Naive thymus-derived CD8-positive, alpha-beta T cell (primary cell): Measurements from ENCODE around the gene EXOC6. TPM values are rescaled to one million over a fixed set of nuclear protein-coding genes. Genes with fewer than 3 reads are reported as not detected.
A peak's percentile ranks its signal among the peaks of the same experiment; 100 is the strongest.

Source experiments
- ATAC-seq, 2 donors: fragments of 150-1000 bp; cut with Tn5 transposase in 1 of 2; sonication (Bioruptor Pico), chemical (Tn5 transposase) in 1 of 2; 1 replicate in 1 of 2; 2 replicates in 1 of 2; pipeline ENCODE4 v1.10.0; 2021; ENCODE audit warnings: mild to moderate bottlenecking in 2 of 2, moderate library complexity in 2 of 2
- POLR2A ChIA-PET: fragments of 350-600 bp; sonication (Branson Sonifier 250); formaldehyde crosslinking; loops from one replicate; lab custom pipeline; 2021; ENCODE audit warnings: antibody characterized with exemption; lab: Charles Lee
- DNase-seq, 10 donors: peaks; one replicate each; pipeline versions ENCODE4 v3.0.0 to v3.0.0-alpha.2; 2020 to 2022
- H3K27ac Mint-ChIP-seq, 10 donors: one replicate each; pipeline ENCODE4 v1.8.0; 2020 to 2022; ENCODE audit warnings: mild to moderate bottlenecking in 10 of 10, mixed read lengths in 10 of 10, moderate library complexity in 4 of 10, inconsistent platforms in 1 of 10
- H3K27me3 Mint-ChIP-seq, 5 donors: one replicate each; pipeline ENCODE4 v1.8.0; 2021 to 2022; ENCODE audit warnings: mixed read lengths in 5 of 5
- H3K36me3 Mint-ChIP-seq, 3 donors: one replicate each; pipeline ENCODE4 v1.8.0; 2020 to 2022; ENCODE audit warnings: mixed read lengths in 3 of 3, mild to moderate bottlenecking in 2 of 3, inconsistent platforms in 1 of 3
- H3K4me1 Mint-ChIP-seq, 4 donors: one replicate each; pipeline ENCODE4 v1.8.0; 2021 to 2022; ENCODE audit warnings: mixed read lengths in 4 of 4
- H3K4me3 Mint-ChIP-seq, 10 donors: one replicate each; pipeline ENCODE4 v1.8.0; 2020 to 2022; ENCODE audit warnings: mild to moderate bottlenecking in 10 of 10, mixed read lengths in 10 of 10, moderate library complexity in 6 of 10, inconsistent platforms in 1 of 10
- H3K9me3 Mint-ChIP-seq, 9 donors: one replicate each; pipeline ENCODE4 v1.8.0; 2020 to 2022; ENCODE audit warnings: mixed read lengths in 9 of 9, mild to moderate bottlenecking in 3 of 9, inconsistent platforms in 1 of 9, moderate library complexity in 1 of 9
- polyA plus RNA-seq, 3 donors: library from polyadenylated mRNA; unstranded; fragments of 300-500 nt; fragmentation: Illumina TruSeq; gene quantifications; one replicate each; pipeline ENCODE4 v1.2.3, GENCODE V29; 2021
- total RNA-seq, 8 experiments: library from RNA in 2 of 8; stranded (reverse) in 2 of 8; gene quantifications; one replicate each; pipeline ENCODE4 v1.2.3 and lab custom pipeline; 2021 to 2026

Gene EXOC6
- total and polyA plus RNA-seq, 5 experiments from 2014 or later: 5.5 to 12.3 (median 6.5) TPM

DNA sequence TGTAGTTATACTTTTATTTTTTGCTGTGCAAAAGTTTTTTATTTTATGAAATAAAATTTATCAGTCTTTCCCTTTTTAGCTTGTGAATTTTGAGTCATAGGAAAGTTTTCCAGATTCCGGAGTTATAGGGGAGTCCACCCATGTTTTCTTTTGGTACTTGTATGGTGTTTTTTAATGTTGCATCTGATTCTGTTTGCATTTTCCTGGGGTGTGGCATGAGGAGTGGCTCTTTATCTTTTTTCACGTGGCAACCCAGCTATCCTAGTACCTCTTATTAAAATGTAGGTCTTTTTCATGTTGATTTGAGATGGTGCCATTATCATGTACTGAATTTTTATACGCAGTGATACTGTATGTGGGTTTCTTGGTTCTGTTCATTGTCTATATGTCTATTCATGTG lies 19.7 kb downstream of the EXOC6 start:
- POLR2A ChIA-PET: interaction anchor here (0.7 kb wide), 2 partner anchors 128 to 317 kb away, joined by 6 read pairs; no protein-coding TSS in a partner anchor
- peaks cover 3 to 23% (median 10%) of the 10 kb centered on the region in 4 donors for H3K4me1 Mint-ChIP-seq
- no peak for ATAC-seq
- no peaks in the 10 kb centered on the region for H3K9me3 Mint-ChIP-seq
- H3K27ac Mint-ChIP-seq: peak overlapping the region in 2 of 10 donors; percentile 6 to 15
- no peak for DNase-seq
- no peak overlapping the region for H3K4me3 Mint-ChIP-seq
- H3K36me3 Mint-ChIP-seq: peaks cover 0 to 2% (median 0%) of the 10 kb centered on the region in 3 donors
- no peaks in the 10 kb centered on the region for H3K27me3 Mint-ChIP-seq

- POLR2A ChIA-PET: interaction anchor here (0.7 kb wide), 2 partner anchors 129 to 318 kb away, joined by 6 read pairs; no protein-coding TSS in a partner anchor
- peaks cover 5 to 28% (median 13%) of the 10 kb centered on the region in 4 donors for H3K4me1 Mint-ChIP-seq
- ATAC-seq: no peak
- H3K9me3 Mint-ChIP-seq: no peaks in the 10 kb centered on the region
- no peak overlapping the region for H3K4me3 Mint-ChIP-seq
- DNase-seq: no peak
- H3K36me3 Mint-ChIP-seq: no peaks in the 10 kb centered on the region
- H3K27me3 Mint-ChIP-seq: no peaks in the 10 kb centered on the region
- H3K27ac Mint-ChIP-seq: peak overlapping the region in 3 of 10 donors; percentile 6 to 25 (median 22)
These were observed 20.2 kb downstream of the EXOC6 start for GRCh38 chr10:92868557-92868956.

GRCh38 chr10:92873029-92873428 lies 24.7 kb downstream of the EXOC6 start:
- POLR2A ChIA-PET: no interaction called here
- DNase-seq (no peak), ATAC-seq (no peak)
- Mint-ChIP-seq H3K27me3 (no peaks in the 10 kb centered on the region), H3K9me3 (no peaks in the 10 kb centered on the region), H3K36me3 (no peaks in the 10 kb centered on the region), H3K4me3 (no peak overlapping the region), H3K4me1 (peaks cover 12 to 51% (median 34%) of the 10 kb centered on the region in 4 donors), H3K27ac (no peak overlapping the region)

- no peaks in the 10 kb centered on the region for H3K9me3 Mint-ChIP-seq
- peaks cover 0 to 2% (median 0%) of the 10 kb centered on the region in 3 donors for H3K36me3 Mint-ChIP-seq
- no peak for ATAC-seq
- peak overlapping the region in 7 of 10 donors; percentile 2 to 49 (median 32) for H3K4me3 Mint-ChIP-seq
- peak overlapping the region in 4 of 10 donors; percentile 6 to 69 (median 42) for H3K27ac Mint-ChIP-seq
- POLR2A ChIA-PET: interaction anchor here (1.8 kb wide), 1 partner anchor 28 kb away, joined by 11 read pairs; the partner anchor contains the start of gene EXOC6
- peaks cover 16 to 56% (median 36%) of the 10 kb centered on the region in 4 donors for H3K4me1 Mint-ChIP-seq
- no peaks in the 10 kb centered on the region for H3K27me3 Mint-ChIP-seq
- DNase-seq: no peak
These were observed 28.3 kb downstream of the EXOC6 start for GRCh38 chr10:92876509-92877036.

DNA sequence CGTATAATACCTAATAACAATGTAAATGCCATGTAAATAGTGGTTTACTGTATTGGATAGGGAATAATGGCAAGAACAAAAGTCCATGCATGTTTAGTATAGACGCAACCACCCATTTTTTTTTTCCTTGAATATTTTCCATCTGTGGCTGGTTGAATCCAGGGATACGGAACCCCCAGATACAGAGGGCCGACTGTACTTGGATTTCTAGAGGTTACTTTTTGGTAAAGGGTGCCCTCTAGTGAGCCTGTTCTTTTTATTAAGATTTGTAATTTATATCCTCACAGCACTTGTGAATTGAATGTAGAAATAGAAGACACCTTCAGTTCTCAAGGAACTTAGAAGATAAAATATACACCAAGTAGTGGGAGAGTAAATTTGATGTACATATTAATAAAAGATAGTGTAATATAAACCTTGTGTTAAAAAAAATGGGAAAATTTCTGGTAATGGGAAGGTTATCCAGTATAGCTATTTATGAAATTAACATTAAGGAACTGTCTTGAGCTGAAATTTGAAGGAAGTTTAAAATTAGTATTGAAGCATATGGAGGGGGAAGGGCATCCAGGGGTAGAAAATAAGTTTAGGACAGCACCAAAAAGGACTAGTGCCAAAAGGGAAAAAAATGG lies 32.0 kb downstream of the EXOC6 start:
- Mint-ChIP-seq H3K36me3 (peaks cover 0 to 2% (median 0%) of the 10 kb centered on the region in 3 donors), H3K4me3 (no peak overlapping the region), H3K4me1 (peaks cover 12 to 34% (median 22%) of the 10 kb centered on the region in 4 donors), H3K27me3 (no peaks in the 10 kb centered on the region), H3K27ac (no peak overlapping the region), H3K9me3 (no peaks in the 10 kb centered on the region)
- ATAC-seq (peak in 1 of 2 donors; percentile 59), DNase-seq (peak in 3 of 10 donors; percentile 18 to 34 (median 34))
- POLR2A ChIA-PET: no interaction called here

GRCh38 chr10:92880917-92881316 lies 32.6 kb downstream of the EXOC6 start:
- Mint-ChIP-seq H3K4me1 (peaks cover 12 to 34% (median 22%) of the 10 kb centered on the region in 4 donors), H3K4me3 (no peak overlapping the region), H3K27me3 (no peaks in the 10 kb centered on the region), H3K27ac (no peak overlapping the region), H3K36me3 (peaks cover 0 to 2% (median 0%) of the 10 kb centered on the region in 3 donors), H3K9me3 (no peaks in the 10 kb centered on the region)
- DNase-seq: no peak
- no peak for ATAC-seq
- POLR2A ChIA-PET: no interaction called here

- peaks cover 0 to 2% (median 0%) of the 10 kb centered on the region in 3 donors for H3K36me3 Mint-ChIP-seq
- H3K9me3 Mint-ChIP-seq: no peaks in the 10 kb centered on the region
- no peak overlapping the region for H3K27ac Mint-ChIP-seq
- POLR2A ChIA-PET: interaction anchor here (0.7 kb wide), 1 partner anchor 39 kb away, joined by 3 read pairs; no protein-coding TSS in a partner anchor
- no peak overlapping the region for H3K4me3 Mint-ChIP-seq
- ATAC-seq (no peak), DNase-seq (no peak)
- H3K27me3 Mint-ChIP-seq: no peaks in the 10 kb centered on the region
- peaks cover 3 to 6% (median 5%) of the 10 kb centered on the region in 4 donors for H3K4me1 Mint-ChIP-seq
These were observed 38.1 kb downstream of the EXOC6 start for GRCh38 chr10:92886334-92886961.

DNA sequence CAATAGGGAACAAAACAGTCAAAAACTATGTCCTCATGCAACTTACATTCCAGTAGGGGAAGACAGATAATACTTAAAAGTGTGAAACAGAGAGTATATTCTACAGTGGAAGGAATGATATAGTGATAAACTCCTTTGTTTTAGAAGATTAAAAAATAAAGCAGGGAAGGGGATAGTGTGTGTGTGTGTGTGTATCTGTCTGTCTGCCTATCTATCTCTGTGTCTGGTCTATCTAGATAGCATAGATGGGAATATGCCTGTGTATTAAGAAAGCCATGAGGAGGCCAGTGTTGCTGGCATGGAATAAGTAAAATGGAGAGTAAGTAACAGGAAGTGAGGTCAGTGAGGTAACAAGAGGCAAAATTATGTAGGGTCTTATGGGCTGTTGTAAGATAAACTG lies 42.2 kb downstream of the EXOC6 start:
- Mint-ChIP-seq H3K9me3 (no peaks in the 10 kb centered on the region), H3K36me3 (peaks cover 0 to 5% (median 0%) of the 10 kb centered on the region in 3 donors), H3K4me3 (no peak overlapping the region), H3K27me3 (no peaks in the 10 kb centered on the region), H3K4me1 (peaks cover 8 to 22% (median 13%) of the 10 kb centered on the region in 4 donors), H3K27ac (no peak overlapping the region)
- no peak for DNase-seq
- POLR2A ChIA-PET: no interaction called here
- ATAC-seq: no peak

DNA sequence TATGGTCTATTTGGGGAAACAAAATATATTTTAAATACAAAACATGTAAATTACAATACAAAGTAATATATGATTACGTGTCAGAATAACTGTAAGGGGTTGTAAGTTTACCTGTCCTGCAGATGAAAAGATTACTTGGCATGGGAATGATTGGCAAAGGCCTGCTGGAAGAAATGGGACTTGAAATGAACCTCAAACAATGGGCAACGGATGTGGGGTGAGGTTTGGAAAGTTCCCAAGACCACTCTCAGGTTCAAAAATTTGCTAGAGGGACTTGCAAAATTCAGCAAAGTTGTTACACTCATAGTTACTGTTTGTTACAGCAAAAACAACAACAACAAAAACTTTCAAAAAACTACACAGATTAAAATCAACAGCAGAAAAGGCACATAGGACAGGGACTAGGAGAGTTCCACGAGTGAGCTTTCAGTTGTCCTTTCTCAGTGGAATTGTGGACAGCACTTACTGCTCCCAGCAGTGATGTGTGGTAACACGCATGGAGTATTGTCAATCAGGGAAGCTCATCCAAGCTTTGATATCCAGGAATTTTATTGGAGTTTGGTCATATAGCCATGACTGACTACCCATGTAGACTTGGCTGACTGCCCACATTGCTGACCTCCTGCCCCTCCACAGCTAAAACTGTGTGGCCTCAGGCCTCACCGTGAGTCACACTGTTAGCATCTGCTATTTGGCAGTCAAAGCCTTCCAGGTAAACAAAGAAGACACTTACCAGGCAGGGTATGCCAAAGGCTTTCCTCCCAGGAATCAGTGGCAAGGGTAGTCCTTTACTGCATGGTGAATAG lies 43.8 kb downstream of the EXOC6 start:
- Mint-ChIP-seq H3K4me1 (peaks cover 6 to 17% (median 9%) of the 10 kb centered on the region in 4 donors), H3K27me3 (no peaks in the 10 kb centered on the region), H3K4me3 (no peak overlapping the region), H3K27ac (no peak overlapping the region), H3K36me3 (peaks cover 0 to 7% (median 2%) of the 10 kb centered on the region in 3 donors), H3K9me3 (no peaks in the 10 kb centered on the region)
- DNase-seq (no peak), ATAC-seq (no peak)
- POLR2A ChIA-PET: no interaction called here

DNA sequence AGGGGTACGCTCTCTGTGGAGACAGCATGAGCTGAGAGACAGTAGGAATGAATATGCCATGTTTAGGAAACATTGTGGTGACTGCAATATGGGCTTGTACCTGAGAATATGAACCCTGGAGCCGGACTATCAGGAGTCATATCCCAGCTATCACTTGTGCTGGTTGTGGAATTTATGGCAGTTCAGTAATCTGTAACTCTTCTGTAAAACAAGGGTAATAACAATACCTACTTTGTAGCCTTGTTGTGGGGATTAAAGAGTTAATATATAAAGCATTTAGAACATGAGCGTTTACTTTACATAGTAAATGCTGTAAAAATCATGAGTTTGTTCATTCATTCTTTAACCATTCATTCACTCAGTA lies 44.4 kb downstream of the EXOC6 start:
- no peaks in the 10 kb centered on the region for H3K9me3 Mint-ChIP-seq
- POLR2A ChIA-PET: no interaction called here

DNA sequence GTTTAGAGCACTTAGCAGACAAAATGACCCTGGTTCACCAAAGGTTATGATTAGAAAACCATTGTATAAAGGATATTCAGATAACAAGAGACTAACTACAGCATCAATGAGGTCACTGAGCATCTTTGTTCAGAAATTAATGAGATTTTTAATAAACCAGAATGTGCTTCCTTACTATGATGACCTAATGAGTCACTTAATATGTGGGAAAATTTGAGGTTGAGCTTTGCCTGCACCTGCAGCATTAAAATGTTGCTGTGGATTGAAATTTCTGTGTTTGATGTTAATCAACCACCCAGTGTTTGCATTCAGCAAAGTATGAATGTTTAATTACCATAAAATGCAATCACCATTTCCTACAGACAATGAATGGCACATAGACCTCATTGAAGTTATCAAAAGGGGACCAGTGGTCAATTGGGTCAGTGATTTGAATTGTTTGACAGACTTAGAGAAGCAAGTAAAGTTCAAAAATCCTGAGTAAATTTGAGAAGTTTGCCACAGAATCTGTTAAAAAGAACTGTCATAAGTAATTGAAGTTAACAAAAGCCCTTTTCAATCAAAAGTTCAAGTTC lies 45.8 kb downstream of the EXOC6 start:
- POLR2A ChIA-PET: no interaction called here
- DNase-seq (no peak), ATAC-seq (no peak)
- Mint-ChIP-seq H3K4me1 (peaks cover 5 to 17% (median 8%) of the 10 kb centered on the region in 4 donors), H3K4me3 (no peak overlapping the region), H3K27ac (peak overlapping the region in 3 of 10 donors; percentile 28 to 37 (median 29)), H3K36me3 (peaks cover 0 to 22% (median 11%) of the 10 kb centered on the region in 3 donors), H3K9me3 (no peaks in the 10 kb centered on the region), H3K27me3 (no peaks in the 10 kb centered on the region)

More for the DNA sequence above, 44.4 kb downstream of the EXOC6 start:
- no peaks in the 10 kb centered on the region for H3K27me3 Mint-ChIP-seq
- peaks cover 6 to 17% (median 9%) of the 10 kb centered on the region in 4 donors for H3K4me1 Mint-ChIP-seq
- no peak overlapping the region for H3K4me3 Mint-ChIP-seq
- ATAC-seq (no peak), DNase-seq (no peak)
- H3K36me3 Mint-ChIP-seq: peaks cover 0 to 13% (median 8%) of the 10 kb centered on the region in 3 donors
- no peak overlapping the region for H3K27ac Mint-ChIP-seq

DNA sequence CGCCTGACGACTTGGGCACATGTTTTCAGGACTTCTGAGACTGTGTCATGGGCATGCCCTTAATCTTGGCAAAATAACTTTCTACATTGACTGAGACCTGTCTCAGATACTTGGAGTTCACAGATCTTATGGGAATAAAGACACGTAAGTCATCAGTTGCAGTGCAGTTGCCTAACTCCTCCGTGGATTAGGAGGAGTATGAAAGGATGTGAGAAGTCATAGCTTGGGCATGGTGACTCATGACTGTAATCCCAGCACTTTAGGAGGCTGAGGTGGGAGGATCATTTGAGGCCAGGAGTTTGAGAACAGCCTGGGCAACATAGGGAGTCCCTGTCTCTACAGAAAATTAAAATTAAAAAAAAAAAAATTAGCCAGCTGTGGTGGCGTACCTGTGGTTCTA lies 49.6 kb downstream of the EXOC6 start:
- Mint-ChIP-seq H3K4me1 (peaks cover 11 to 27% (median 23%) of the 10 kb centered on the region in 4 donors), H3K27ac (no peak overlapping the region), H3K9me3 (no peaks in the 10 kb centered on the region), H3K36me3 (peaks cover 0 to 22% (median 11%) of the 10 kb centered on the region in 3 donors), H3K27me3 (no peaks in the 10 kb centered on the region), H3K4me3 (no peak overlapping the region)
- DNase-seq: no peak
- ATAC-seq: no peak
- POLR2A ChIA-PET: no interaction called here
